ENCODE measurements around the gene S100PBP. TPM values are rescaled to one million over a fixed set of nuclear protein-coding genes. Genes with fewer than 3 reads are reported as not detected.

Gene S100PBP
- total and polyA plus RNA-seq, 2 of the 4 experiments (the other 2 are of a cell fraction): 13.9 to 20.3 TPM

GRCh38 chr1:32780628-32781234 lies 36.7 kb upstream of the S100PBP start:
- DNase-seq (no peak), ATAC-seq (ENCODE audit: low read depth) (no peak)
- Histone ChIP-seq H2AK9ac (replicated peaks; ENCODE audit: low read depth, low read length, poor library complexity) (no peak overlapping the region), H3K4me2 (ENCODE audit: low read depth, low read length) (no peak overlapping the region), H2BK120ac (ENCODE audit: low read depth, low read length) (no peak overlapping the region), H3K9ac (ENCODE audit: low read depth, low read length) (no peak overlapping the region), H3K79me1 (ENCODE audit: low read depth in 1 of 2, low read length in 2 of 2) (peaks cover 8 to 12% of the 10 kb centered on the region in 2 experiments; a peak in 2 of 4 replicates), H2BK15ac (ENCODE audit: low read depth, low read length) (no peak overlapping the region), H3K4ac (ENCODE audit: low read depth, low read length) (no peak overlapping the region), H2AFZ (replicated peaks; ENCODE audit: low read length, poor library complexity) (no peak overlapping the region), H3K14ac (replicated peaks; ENCODE audit: low read depth, low read length) (no peak overlapping the region), H2AK5ac (ENCODE audit: low read depth, low read length) (no peak overlapping the region), H4K20me1 (ENCODE audit: insufficient read depth, low read length) (peaks cover 6% of the 10 kb centered on the region), H3K27ac (ENCODE audit: insufficient read depth, low read length) (no peak overlapping the region), H3K56ac (ENCODE audit: extremely low read depth, insufficient read depth, low read length) (no peak overlapping the region), H3K4me3 (ENCODE audit: insufficient read depth, low read depth, low read length) (no peak overlapping the region), H4K8ac (ENCODE audit: low read depth in 2 of 2, low read length in 2 of 2) (no peak overlapping the region), H2BK5ac (ENCODE audit: low read depth, low read length, poor library complexity, severe bottlenecking) (no peak overlapping the region), H3K23ac (ENCODE audit: low read depth, low read length) (no peak overlapping the region), H3K4me1 (ENCODE audit: control insufficient read depth, insufficient read depth, low read length) (peaks cover 2% of the 10 kb centered on the region), H3K18ac (ENCODE audit: low read depth, low read length) (no peak overlapping the region), H4K5ac (ENCODE audit: low read depth, low read length) (no peak overlapping the region), H3K27me3 (ENCODE audit: control insufficient read depth, insufficient read depth, low read length) (no peaks in the 10 kb centered on the region), H3K9me3 (ENCODE audit: control insufficient read depth, insufficient read depth, low read length) (no peaks in the 10 kb centered on the region), H4K91ac (ENCODE audit: insufficient read depth, low read depth, low read length) (no peak overlapping the region), H2BK20ac (ENCODE audit: low read depth, low read length) (no peak overlapping the region), H3K9me1 (ENCODE audit: insufficient read depth, low read length) (no peaks in the 10 kb centered on the region; the same call in 1 of the 2 replicates), H3K36me3 (ENCODE audit: control insufficient read depth, insufficient read depth, low read length) (peaks cover 65% of the 10 kb centered on the region)
- BruUV-seq (replicated peaks): no TSS peak
- CTCF ChIA-PET: no interaction called here
- intact Hi-C loops (cut with micrococcal nuclease): no loop called here
- POLR2A ChIA-PET (ENCODE audit: unreplicated experiment): no interaction called here
- in situ Hi-C loops (cut with MboI; ENCODE audit: low sequenced_read_pairs): no loop called here
- 83% methylated on average over 1 of the region's 8 CpGs; no CpG with 5 or more reads in 1 of the 2 experiments for WGBS, 2 experiments (ENCODE audit: extremely low coverage in 2 of 2, insufficient read length in 1 of 2)
- no peak for TF ChIP-seq CEBPB (IDR thresholded peaks at IDR 0.05; ENCODE audit: low read depth, low read length)
- no peak for TF ChIP-seq FOS (IDR thresholded peaks at IDR 0.05; ENCODE audit: low read depth, low read length)
- TF ChIP-seq MAZ (IDR thresholded peaks at IDR 0.05; ENCODE audit: borderline replicate concordance, low read depth, low read length): no peak
- no peak for TF ChIP-seq RAD21 (IDR thresholded peaks at IDR 0.05; ENCODE audit: low read length)
- no peak for TF ChIP-seq POLR2A (IDR thresholded peaks at IDR 0.05; ENCODE audit: low read depth, low read length)
- no peak for TF ChIP-seq CTCF (conservative IDR thresholded peaks at IDR 0.05; ENCODE audit: low read depth, low read length)
- TF ChIP-seq NFE2L2 (IDR thresholded peaks at IDR 0.05; ENCODE audit: low read depth, low read length): no peak
- no peak for TF ChIP-seq SMC3 (IDR thresholded peaks at IDR 0.05; ENCODE audit: low read depth, low read length)
- no peak for TF ChIP-seq MXI1 (IDR thresholded peaks at IDR 0.05; ENCODE audit: borderline replicate concordance, low read depth, low read length)
- TF ChIP-seq, protein P1, sequence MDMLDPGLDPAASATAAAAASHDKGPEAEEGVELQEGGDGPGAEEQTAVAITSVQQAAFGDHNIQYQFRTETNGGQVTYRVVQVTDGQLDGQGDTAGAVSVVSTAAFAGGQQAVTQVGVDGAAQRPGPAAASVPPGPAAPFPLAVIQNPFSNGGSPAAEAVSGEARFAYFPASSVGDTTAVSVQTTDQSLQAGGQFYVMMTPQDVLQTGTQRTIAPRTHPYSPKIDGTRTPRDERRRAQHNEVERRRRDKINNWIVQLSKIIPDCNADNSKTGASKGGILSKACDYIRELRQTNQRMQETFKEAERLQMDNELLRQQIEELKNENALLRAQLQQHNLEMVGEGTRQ (IDR thresholded peaks at IDR 0.05; ENCODE audit: low read depth, low read length): no peak
- TF ChIP-seq RFX5 (IDR thresholded peaks at IDR 0.05; ENCODE audit: low read depth, low read length): no peak
- TF ChIP-seq MAFK (IDR thresholded peaks at IDR 0.05; ENCODE audit: low read depth, low read length): no peak
- TF ChIP-seq, protein P2, sequence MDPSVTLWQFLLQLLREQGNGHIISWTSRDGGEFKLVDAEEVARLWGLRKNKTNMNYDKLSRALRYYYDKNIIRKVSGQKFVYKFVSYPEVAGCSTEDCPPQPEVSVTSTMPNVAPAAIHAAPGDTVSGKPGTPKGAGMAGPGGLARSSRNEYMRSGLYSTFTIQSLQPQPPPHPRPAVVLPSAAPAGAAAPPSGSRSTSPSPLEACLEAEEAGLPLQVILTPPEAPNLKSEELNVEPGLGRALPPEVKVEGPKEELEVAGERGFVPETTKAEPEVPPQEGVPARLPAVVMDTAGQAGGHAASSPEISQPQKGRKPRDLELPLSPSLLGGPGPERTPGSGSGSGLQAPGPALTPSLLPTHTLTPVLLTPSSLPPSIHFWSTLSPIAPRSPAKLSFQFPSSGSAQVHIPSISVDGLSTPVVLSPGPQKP (IDR thresholded peaks at IDR 0.05; ENCODE audit: borderline replicate concordance, low read depth, low read length): no peak
- dilution Hi-C loops (cut with HindIII; ENCODE audit: low sequenced_read_pairs, unreplicated experiment): no loop called here
